HepG2 (cell line): ENCODE measurements around the gene ZFAND6. TPM values are rescaled to one million over a fixed set of nuclear protein-coding genes. Genes with fewer than 3 reads are reported as not detected.

Experiments
- BHLHE40 ChIP-seq: IDR thresholded peaks from 2 replicates; pipeline ENCODE4 v1.6.1; 2011; ENCODE audit warnings: low read length, improper control_type of control experiment
- DDIT3 ChIP-seq: sonication (generic); formaldehyde crosslinking; IDR thresholded peaks from 2 replicates; pipeline ENCODE4 v1.4.0; 2020; ENCODE audit warnings: mild to moderate bottlenecking, missing genetic modification reagents
- E2F2 ChIP-seq: sonication (generic); formaldehyde crosslinking; IDR thresholded peaks from 2 replicates; pipeline ENCODE4 v1.4.0; 2020; ENCODE audit warnings: missing genetic modification reagents, borderline replicate concordance
- FOSL2 ChIP-seq: sonication (generic); formaldehyde crosslinking; IDR thresholded peaks from 2 replicates; pipeline ENCODE4 v1.4.0; 2020; ENCODE audit warnings: missing genetic modification reagents
- SIN3A ChIP-seq: IDR thresholded peaks from 2 replicates; pipeline ENCODE4 v1.6.1; 2011; ENCODE audit warnings: low read depth, mild to moderate bottlenecking, control low read depth, low read length, borderline replicate concordance
- SIX4 ChIP-seq: sonication (generic); formaldehyde crosslinking; IDR thresholded peaks from 2 replicates; pipeline ENCODE4 v1.4.0; 2020; ENCODE audit warnings: missing genetic modification reagents
- SOX6 ChIP-seq, 2 experiments: fragments of 450-650 bp in 1 of 2; sonication (generic) in 1 of 2; formaldehyde crosslinking in 1 of 2; IDR thresholded peaks; 2 replicates each; pipeline versions ENCODE4 v1.4.0 to v1.6.1; 2017 to 2020; ENCODE audit warnings: antibody characterized with exemption in 1 of 2, mild to moderate bottlenecking in 1 of 2, missing genetic modification reagents in 1 of 2
- YEATS2 ChIP-seq: sonication (generic); formaldehyde crosslinking; IDR thresholded peaks from 2 replicates; pipeline ENCODE4 v1.4.0; 2020; ENCODE audit warnings: missing genetic modification reagents, borderline replicate concordance
- ZBTB40 ChIP-seq, 2 experiments: fragments of 450-650 bp in 1 of 2; sonication (generic) in 1 of 2; formaldehyde crosslinking in 1 of 2; IDR thresholded peaks; 2 replicates each; pipeline versions ENCODE4 v1.6.1 to v1.8.0; 2016 to 2022; ENCODE audit warnings: antibody characterized with exemption in 1 of 2, mild to moderate bottlenecking in 1 of 2, missing genetic modification reagents in 1 of 2
- ZNF883 ChIP-seq: sonication (generic); formaldehyde crosslinking; IDR thresholded peaks from 2 replicates; pipeline ENCODE4 v1.5.1; 2020; ENCODE audit warnings: mild to moderate bottlenecking, missing genetic modification reagents; ENCODE audit errors: not compliant biosample characterization
- polyA plus RNA-seq, 8 experiments: library from polyadenylated mRNA; depleted of rRNA in 3 of 8; stranded (reverse) in 7 of 8; unstranded in 1 of 8; fragments of >200 nt; fragmentation: Illumina TruSeq in 4 of 8; extraction: Trizol in 4 of 8; gene quantifications; 2 replicates each; pipeline versions ENCODE4 v1.2.1 to v1.2.3, GENCODE V29; 2011 to 2016; ENCODE audit warnings: low read depth in 4 of 8, missing spikeins in 1 of 8, mixed read lengths in 1 of 8; ENCODE audit not compliant: insufficient read depth in 1 of 8
- total RNA-seq, 5 experiments: library from RNA; depleted of rRNA; stranded (reverse); fragments of >200 nt; fragmentation: Illumina TruSeq; extraction: Trizol; gene quantifications; 2 replicates each; pipeline ENCODE4 v1.2.3, GENCODE V29; 2016; ENCODE audit warnings: low read depth in 1 of 5
- TF ChIP-seq, protein P1 (sequence below), 2 experiments: sonication (generic) in 1 of 2; formaldehyde crosslinking in 1 of 2; IDR thresholded peaks; 2 replicates each; pipeline versions ENCODE4 v1.5.1 to v1.6.1; 2011 to 2020; ENCODE audit warnings: borderline replicate concordance in 1 of 2, low read depth in 1 of 2, low read length in 1 of 2, mild to moderate bottlenecking in 1 of 2, missing genetic modification reagents in 1 of 2, moderate library complexity in 1 of 2
- TF ChIP-seq, protein P2 (sequence below): sonication (generic); formaldehyde crosslinking; IDR thresholded peaks from 2 replicates; pipeline ENCODE4 v1.8.0; 2022; ENCODE audit warnings: missing genetic modification reagents, mild to moderate bottlenecking, borderline replicate concordance

ZFAND6 gene
- total and polyA plus RNA-seq, 2 of the 13 experiments (the other 11 are each of a cell fraction or from before 2014, with no cell fraction given), result 84.2 to 115 TPM

GRCh38 chr15:80173022-80173759 lies 113.7 kb downstream of the ZFAND6 start (continued):
- TF ChIP-seq E2F2 (CRISPR knock-in tag) (no peak), ZBTB40 (IDR thresholded peaks at IDR 0.05) (no peak), ZBTB40 (CRISPR knock-in tag; IDR thresholded peaks at IDR 0.05) (no peak), YEATS2 (no peak), DDIT3 (no peak), SIN3A (no peak), FOSL2 (CRISPR knock-in tag) (0 out of 2 replicates have a peak, but pooled peaks have one; percentile 9), SIX4 (no peak), BHLHE40 (no peak), ZNF883 (CRISPR knock-in tag) (no peak), SOX6 (IDR thresholded peaks at IDR 0.05) (no peak), SOX6 (CRISPR knock-in tag; IDR thresholded peaks at IDR 0.05) (peak; percentile 48)
- TF ChIP-seq, protein P1, sequence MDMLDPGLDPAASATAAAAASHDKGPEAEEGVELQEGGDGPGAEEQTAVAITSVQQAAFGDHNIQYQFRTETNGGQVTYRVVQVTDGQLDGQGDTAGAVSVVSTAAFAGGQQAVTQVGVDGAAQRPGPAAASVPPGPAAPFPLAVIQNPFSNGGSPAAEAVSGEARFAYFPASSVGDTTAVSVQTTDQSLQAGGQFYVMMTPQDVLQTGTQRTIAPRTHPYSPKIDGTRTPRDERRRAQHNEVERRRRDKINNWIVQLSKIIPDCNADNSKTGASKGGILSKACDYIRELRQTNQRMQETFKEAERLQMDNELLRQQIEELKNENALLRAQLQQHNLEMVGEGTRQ (IDR thresholded peaks at IDR 0.05; ENCODE audit: low read depth, low read length), result no peak
- TF ChIP-seq, protein P1 (CRISPR knock-in tag; IDR thresholded peaks at IDR 0.05; ENCODE audit: borderline replicate concordance), result no peak
- TF ChIP-seq, protein P2, sequence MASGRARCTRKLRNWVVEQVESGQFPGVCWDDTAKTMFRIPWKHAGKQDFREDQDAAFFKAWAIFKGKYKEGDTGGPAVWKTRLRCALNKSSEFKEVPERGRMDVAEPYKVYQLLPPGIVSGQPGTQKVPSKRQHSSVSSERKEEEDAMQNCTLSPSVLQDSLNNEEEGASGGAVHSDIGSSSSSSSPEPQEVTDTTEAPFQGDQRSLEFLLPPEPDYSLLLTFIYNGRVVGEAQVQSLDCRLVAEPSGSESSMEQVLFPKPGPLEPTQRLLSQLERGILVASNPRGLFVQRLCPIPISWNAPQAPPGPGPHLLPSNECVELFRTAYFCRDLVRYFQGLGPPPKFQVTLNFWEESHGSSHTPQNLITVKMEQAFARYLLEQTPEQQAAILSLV (CRISPR knock-in tag), result no peak
